Smooth muscle cell (in vitro differentiated cells): ENCODE measurements around the gene CYP2W1. TPM values are rescaled to one million over a fixed set of nuclear protein-coding genes. Genes with fewer than 3 reads are reported as not detected.
A peak's percentile ranks its signal among the peaks of the same experiment; 100 is the strongest.

Experiments used
- DNase-seq: peaks from one replicate; lab custom pipeline; 2025; ENCODE audit not compliant: unreplicated experiment; lab: John Stamatoyannopoulos, UW
- H2AFZ ChIP-seq: fragments of 200-600 bp; sonication (generic); 2 replicates; pipeline ENCODE4 v1.6.0; 2016; ENCODE audit warnings: antibody characterized with exemption, low read depth, mild to moderate bottlenecking
- H3F3A ChIP-seq: fragments of 200-600 bp; sonication (generic); 2 replicates; pipeline ENCODE4 v1.6.0; 2017; ENCODE audit warnings: antibody characterized with exemption, low read depth
- H3K27ac ChIP-seq: fragments of 200-600 bp; sonication (generic); 2 replicates; pipeline ENCODE4 v1.5.1; 2016; ENCODE audit warnings: low read depth, mild to moderate bottlenecking
- H3K27me3 ChIP-seq: fragments of 200-600 bp; sonication (generic); 2 replicates; pipeline ENCODE4 v1.6.1; 2016; ENCODE audit warnings: low read depth, mild to moderate bottlenecking
- H3K36me3 ChIP-seq: fragments of 200-600 bp; sonication (generic); 2 replicates; pipeline ENCODE4 v1.5.1; 2016; ENCODE audit warnings: low read depth
- H3K4me1 ChIP-seq: fragments of 200-600 bp; sonication (generic); 2 replicates; pipeline ENCODE4 v1.5.1; 2016; ENCODE audit warnings: low read depth
- H3K4me2 ChIP-seq: fragments of 200-600 bp; sonication (generic); 2 replicates; pipeline ENCODE4 v1.6.0; 2016; ENCODE audit warnings: mild to moderate bottlenecking
- H3K4me3 ChIP-seq: fragments of 200-600 bp; sonication (generic); 2 replicates; pipeline ENCODE4 v1.5.1; 2016; ENCODE audit warnings: mild to moderate bottlenecking
- H3K79me2 ChIP-seq: fragments of 200-600 bp; sonication (generic); 2 replicates; pipeline ENCODE4 v1.6.0; 2016; ENCODE audit warnings: low read depth, mild to moderate bottlenecking
- H3K9ac ChIP-seq: fragments of 200-600 bp; sonication (generic); 2 replicates; pipeline ENCODE4 v1.6.0; 2016; ENCODE audit warnings: low read depth
- H3K9me3 ChIP-seq: fragments of 200-600 bp; sonication (generic); replicated peaks from 2 replicates; pipeline ENCODE4 v1.5.1; 2016; ENCODE audit warnings: low read depth
- H4K20me1 ChIP-seq: fragments of 200-600 bp; sonication (generic); 2 replicates; pipeline ENCODE4 v1.6.0; 2016; ENCODE audit warnings: low read depth
- WGBS: methylation state at CpG from one replicate; pipeline ENCODE4 v1.1.7; 2016; ENCODE audit warnings: low lambda C conversion rate; 5-methylcytosine and 5-hydroxymethylcytosine counted together
- polyA plus RNA-seq: library from polyadenylated mRNA; unstranded; fragments of >200 nt; fragmentation: Nextera tagmentation; extraction: Ambion mirVana; gene quantifications from 2 replicates; pipeline ENCODE4 v1.2.1, GENCODE V29; 2016
- total RNA-seq: library from RNA; depleted of rRNA; stranded (reverse); fragments of >200 nt; gene quantifications from 2 replicates; pipeline ENCODE4 v1.2.3, GENCODE V29; 2014
- TF ChIP-seq, protein P1 (sequence below): fragments of 200-600 bp; sonication (generic); IDR thresholded peaks from 2 replicates; pipeline ENCODE4 v1.5.1; 2017; ENCODE audit warnings: borderline replicate concordance, mild to moderate bottlenecking, antibody characterized with exemption; ENCODE audit not compliant: insufficient read depth, poor library complexity, severe bottlenecking

Gene CYP2W1
- total and polyA plus RNA-seq, 2 experiments from 2014 or later: not detected

DNA sequence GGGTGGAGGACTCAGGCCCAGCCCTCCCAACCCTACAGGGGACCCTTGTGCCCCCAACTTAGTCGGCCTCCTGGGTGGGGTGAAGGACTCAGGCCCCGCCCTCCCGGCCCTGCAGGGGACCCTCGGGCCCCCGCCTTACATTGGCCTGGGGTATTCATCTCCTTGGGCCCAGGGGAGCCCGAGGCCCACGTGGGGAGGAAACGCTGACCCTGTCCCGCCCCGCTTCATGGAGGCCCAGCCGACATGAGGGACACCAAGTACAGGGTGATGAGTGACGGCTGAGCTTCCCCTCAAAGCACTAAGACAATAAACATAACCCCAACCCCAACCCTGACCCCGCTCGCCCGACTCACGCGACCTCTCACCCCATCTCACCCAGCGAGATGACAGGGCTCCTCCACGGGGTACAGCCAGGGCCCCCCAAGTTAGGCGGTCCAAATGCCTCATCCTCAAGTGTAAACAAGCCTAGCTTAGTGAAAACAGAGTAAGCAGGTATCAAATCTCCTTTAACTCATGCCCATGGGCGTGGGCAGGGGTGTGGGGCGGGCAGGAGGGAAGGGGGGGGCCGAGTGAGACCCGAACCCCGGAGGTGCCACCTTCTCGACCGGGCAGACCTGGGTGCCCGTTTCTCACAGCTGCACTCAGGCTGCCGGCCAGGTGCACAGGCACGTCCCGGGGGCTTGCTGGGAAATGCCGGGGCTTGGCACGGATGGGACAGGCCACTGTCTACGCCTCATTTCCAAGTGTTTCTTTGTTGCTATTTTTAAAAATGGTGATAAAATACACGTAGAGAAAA is 8.2 kb downstream of the CYP2W1 start:
- no peak overlapping the region for H3K4me2 ChIP-seq
- TF ChIP-seq, protein P1, sequence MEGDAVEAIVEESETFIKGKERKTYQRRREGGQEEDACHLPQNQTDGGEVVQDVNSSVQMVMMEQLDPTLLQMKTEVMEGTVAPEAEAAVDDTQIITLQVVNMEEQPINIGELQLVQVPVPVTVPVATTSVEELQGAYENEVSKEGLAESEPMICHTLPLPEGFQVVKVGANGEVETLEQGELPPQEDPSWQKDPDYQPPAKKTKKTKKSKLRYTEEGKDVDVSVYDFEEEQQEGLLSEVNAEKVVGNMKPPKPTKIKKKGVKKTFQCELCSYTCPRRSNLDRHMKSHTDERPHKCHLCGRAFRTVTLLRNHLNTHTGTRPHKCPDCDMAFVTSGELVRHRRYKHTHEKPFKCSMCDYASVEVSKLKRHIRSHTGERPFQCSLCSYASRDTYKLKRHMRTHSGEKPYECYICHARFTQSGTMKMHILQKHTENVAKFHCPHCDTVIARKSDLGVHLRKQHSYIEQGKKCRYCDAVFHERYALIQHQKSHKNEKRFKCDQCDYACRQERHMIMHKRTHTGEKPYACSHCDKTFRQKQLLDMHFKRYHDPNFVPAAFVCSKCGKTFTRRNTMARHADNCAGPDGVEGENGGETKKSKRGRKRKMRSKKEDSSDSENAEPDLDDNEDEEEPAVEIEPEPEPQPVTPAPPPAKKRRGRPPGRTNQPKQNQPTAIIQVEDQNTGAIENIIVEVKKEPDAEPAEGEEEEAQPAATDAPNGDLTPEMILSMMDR: no peak
- no peaks in the 10 kb centered on the region for H3K9me3 ChIP-seq
- no peaks in the 10 kb centered on the region for H3F3A ChIP-seq
- no peaks in the 10 kb centered on the region for H3K79me2 ChIP-seq
- H3K36me3 ChIP-seq: no peaks in the 10 kb centered on the region
- H3K4me3 ChIP-seq: no peak overlapping the region
- H3K9ac ChIP-seq: no peak overlapping the region
- H2AFZ ChIP-seq: no peak overlapping the region
- WGBS: 89% methylated on average over 31 of the region's 35 CpGs
- no peaks in the 10 kb centered on the region for H3K27me3 ChIP-seq
- no peak for DNase-seq
- peaks cover 4% of the 10 kb centered on the region for H3K4me1 ChIP-seq
- no peak overlapping the region for H3K27ac ChIP-seq
- H4K20me1 ChIP-seq: peaks cover 4% of the 10 kb centered on the region

GRCh38 chr7:991729-992656 is 9.0 kb downstream of the CYP2W1 start:
- no peak for DNase-seq
- no peaks in the 10 kb centered on the region for H3F3A ChIP-seq
- peaks cover 4% of the 10 kb centered on the region for H4K20me1 ChIP-seq
- TF ChIP-seq, protein P1: no peak
- WGBS: 91% methylated on average over 34 of the region's 34 CpGs
- H3K27ac ChIP-seq: no peak overlapping the region
- H3K4me1 ChIP-seq: peaks cover 4% of the 10 kb centered on the region
- H3K4me2 ChIP-seq: no peak overlapping the region
- H2AFZ ChIP-seq: no peak overlapping the region
- no peaks in the 10 kb centered on the region for H3K9me3 ChIP-seq
- no peak overlapping the region for H3K4me3 ChIP-seq
- no peak overlapping the region for H3K9ac ChIP-seq
- no peaks in the 10 kb centered on the region for H3K79me2 ChIP-seq
- H3K36me3 ChIP-seq: no peaks in the 10 kb centered on the region
- H3K27me3 ChIP-seq: no peaks in the 10 kb centered on the region

DNA sequence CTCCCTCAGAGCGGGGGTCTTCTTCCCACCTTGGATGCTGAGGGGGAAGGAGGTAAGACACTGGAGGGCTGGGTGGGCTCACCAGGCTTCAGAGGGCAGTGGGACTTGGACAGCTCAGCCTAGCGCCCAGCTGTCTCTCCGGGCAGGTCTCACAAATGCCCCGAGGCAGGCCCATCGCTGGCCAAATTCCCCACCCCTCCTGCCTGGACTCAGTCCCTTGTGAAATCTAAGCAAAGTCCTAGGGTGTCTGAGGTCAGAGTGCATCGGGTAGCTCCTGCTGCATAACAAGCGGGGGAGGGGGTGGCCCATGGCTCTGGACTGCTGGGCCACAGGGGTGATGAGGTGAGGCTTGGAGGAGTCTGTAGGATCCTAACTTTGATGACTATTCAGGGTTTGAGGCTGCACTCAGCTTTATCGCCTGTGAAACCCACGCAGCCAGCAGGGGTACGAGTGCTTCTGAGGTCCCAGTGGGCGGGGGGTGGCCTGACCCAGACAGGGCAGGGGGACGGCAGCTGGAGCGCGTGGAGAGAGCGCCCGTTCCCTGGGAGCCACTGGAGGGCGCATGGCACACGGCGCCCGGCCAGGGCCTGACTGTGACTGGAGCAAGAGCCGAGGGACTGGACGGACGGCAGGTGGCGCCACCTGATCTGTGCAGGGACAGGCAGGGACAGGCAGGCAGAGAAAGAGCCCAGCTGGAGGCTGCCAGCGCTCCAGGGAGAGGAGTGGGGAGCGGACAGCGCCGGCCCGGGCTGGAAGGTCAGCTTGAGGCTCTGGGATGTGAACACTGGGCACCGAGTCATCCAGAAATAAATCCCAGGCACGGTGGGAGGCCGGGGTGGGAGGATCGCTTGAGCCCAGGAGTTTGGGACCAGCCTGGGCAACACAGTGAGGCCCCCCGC is 10.0 kb downstream of the CYP2W1 start:
- Histone ChIP-seq H3K4me1 (peaks cover 4% of the 10 kb centered on the region), H3K9me3 (no peaks in the 10 kb centered on the region), H3K79me2 (no peaks in the 10 kb centered on the region), H3K27ac (no peak overlapping the region), H3K27me3 (no peaks in the 10 kb centered on the region), H3K9ac (no peak overlapping the region), H3K4me3 (no peak overlapping the region), H3K36me3 (no peaks in the 10 kb centered on the region), H4K20me1 (peaks cover 4% of the 10 kb centered on the region), H2AFZ (no peak overlapping the region), H3K4me2 (no peak overlapping the region), H3F3A (no peaks in the 10 kb centered on the region)
- TF ChIP-seq, protein P1: peak; percentile 99
- DNase-seq: peak; percentile 88
- WGBS: 25% methylated on average over 34 of the region's 34 CpGs
